Retinal pigment epithelial cell (primary cell): Measurements from ENCODE around the gene DDX47.
"Not testable (repeated sequence)": the region's sequence is repeated elsewhere in the genome, so short reads cannot be mapped to it uniquely, and the experiment has no call there.

Experiments
- DNase-seq: peaks from one replicate; pipeline ENCODE4 v3.0.0-alpha.2; 2010; ENCODE audit warnings: low read depth
- H3K4me3 ChIP-seq: 2 replicates; pipeline ENCODE4 v1.5.1; 2011; ENCODE audit warnings: mild to moderate bottlenecking, low read length, control low read depth, moderate library complexity
- TF ChIP-seq, protein P1 (sequence below): conservative IDR thresholded peaks from 2 replicates; pipeline ENCODE4 v1.5.1; 2011; ENCODE audit warnings: low read depth, low read length, control low read depth, inconsistent platforms

Gene DDX47

DNA sequence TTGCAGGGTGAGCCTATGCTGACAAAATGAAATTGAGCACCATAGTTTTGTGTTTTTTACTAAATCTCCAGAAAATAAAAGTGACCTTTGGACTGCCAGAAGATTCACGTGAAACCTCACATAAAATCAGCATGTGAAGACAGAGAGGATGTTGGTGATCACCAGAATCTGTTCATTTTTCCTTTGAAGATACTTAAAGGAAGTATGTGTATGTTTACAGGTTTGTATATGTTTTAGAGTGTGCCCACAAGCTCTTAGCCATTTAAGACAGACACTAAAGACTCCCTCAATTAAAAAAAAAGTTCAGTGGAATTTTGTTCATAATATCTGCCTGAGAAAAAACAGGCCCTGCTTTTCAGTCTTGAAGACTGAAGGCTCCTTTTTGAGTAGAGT lies 25.9 kb downstream of the DDX47 start:
- no peak overlapping the region for H3K4me3 ChIP-seq
- DNase-seq = no peak
- TF ChIP-seq, protein P1, sequence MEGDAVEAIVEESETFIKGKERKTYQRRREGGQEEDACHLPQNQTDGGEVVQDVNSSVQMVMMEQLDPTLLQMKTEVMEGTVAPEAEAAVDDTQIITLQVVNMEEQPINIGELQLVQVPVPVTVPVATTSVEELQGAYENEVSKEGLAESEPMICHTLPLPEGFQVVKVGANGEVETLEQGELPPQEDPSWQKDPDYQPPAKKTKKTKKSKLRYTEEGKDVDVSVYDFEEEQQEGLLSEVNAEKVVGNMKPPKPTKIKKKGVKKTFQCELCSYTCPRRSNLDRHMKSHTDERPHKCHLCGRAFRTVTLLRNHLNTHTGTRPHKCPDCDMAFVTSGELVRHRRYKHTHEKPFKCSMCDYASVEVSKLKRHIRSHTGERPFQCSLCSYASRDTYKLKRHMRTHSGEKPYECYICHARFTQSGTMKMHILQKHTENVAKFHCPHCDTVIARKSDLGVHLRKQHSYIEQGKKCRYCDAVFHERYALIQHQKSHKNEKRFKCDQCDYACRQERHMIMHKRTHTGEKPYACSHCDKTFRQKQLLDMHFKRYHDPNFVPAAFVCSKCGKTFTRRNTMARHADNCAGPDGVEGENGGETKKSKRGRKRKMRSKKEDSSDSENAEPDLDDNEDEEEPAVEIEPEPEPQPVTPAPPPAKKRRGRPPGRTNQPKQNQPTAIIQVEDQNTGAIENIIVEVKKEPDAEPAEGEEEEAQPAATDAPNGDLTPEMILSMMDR = no peak

DNA sequence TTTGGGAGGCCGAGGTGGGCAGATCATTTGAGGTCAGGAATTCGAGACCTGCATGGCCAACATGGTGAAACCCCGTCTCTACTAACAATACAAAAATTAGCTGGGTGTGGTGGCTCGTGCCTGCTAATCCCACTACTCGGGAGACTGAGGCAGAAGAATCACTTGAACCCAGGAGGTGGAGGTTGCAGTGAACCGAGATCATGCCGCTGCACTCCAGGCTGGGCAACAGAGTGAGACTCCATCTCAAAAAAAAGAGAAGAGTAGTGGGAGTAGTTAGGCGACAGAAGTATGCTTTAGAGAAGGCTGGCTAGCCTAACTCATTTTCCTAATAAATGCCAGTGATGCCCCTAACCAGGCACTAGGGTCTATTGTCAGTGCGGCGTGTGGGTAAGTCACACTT lies 26.3 kb downstream of the DDX47 start:
- DNase-seq, H3K4me3 ChIP-seq: not testable (repeated sequence)

DNA sequence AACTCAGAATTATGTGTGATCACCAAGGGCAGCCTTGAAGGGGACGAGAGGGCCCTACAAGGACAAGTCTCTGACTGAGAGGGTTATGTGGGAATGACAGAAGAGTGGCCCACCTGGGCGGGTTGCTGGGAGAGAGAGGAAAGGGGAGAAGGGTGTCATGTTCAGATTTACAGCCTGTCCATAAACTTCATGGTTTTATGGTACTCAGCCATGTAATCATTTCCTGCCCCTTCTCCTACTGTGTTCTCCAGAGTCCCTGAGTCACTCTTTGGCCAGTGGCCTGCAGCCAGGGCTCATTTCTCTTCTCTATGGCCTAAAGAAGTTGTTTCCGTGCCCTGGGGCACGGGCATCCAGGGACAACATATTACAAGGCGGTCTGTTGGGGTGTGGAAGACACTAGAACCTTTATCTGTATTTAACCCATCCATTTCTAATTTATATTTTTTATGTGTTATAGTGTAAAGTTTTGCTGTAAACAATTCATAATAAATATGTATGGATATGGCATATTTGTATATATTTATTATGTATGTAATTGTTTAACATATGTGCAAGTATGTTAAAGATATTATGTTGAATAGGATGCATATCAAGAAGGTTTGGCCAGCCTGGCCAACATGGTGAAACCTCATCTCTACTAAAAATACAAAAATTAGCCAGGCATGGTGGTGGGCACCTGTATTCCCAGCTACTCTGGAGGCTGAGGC lies 26.9 kb downstream of the DDX47 start:
- TF ChIP-seq, protein P1 = no peak
- no peak overlapping the region for H3K4me3 ChIP-seq
- no peak for DNase-seq

DNA sequence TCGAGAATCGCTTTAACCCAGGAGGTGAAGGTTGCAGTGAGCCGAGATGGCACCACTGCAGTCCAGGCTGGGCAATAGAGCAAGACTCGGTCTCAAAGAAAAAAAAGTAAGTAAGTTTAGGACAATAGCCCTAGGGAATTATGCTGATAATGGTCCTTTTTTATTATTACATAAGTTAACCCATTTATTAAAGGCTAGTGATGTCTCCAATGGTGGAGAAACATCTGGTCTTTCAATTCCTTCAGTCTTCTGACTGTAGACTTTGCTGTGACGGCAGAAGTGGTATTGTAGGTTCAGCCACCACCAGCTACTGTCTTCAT lies 27.4 kb downstream of the DDX47 start:
- no peak for DNase-seq
- H3K4me3 ChIP-seq = no peak overlapping the region
- TF ChIP-seq, protein P1 = no peak

DNA sequence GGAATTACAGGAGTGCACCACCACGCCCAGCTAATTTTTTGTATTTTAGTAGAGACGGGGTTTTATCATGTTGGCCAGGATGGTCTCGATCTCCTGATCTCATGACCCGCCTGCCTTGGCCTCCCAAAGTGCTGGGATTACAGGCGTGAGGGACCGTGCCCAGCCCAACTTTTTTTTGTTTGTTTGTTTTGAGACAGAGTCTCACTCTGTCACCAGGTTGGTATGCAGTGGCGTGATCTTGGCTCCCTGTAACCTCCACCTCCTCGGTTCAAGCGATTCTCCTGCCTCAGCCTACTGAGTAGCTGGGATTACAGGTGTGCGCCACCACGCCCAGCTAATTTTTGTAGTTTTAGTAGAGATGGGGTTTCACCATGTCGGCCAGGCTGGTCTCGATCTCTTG lies 28.3 kb downstream of the DDX47 start:
- not testable (repeated sequence) for H3K4me3 ChIP-seq, DNase-seq

DNA sequence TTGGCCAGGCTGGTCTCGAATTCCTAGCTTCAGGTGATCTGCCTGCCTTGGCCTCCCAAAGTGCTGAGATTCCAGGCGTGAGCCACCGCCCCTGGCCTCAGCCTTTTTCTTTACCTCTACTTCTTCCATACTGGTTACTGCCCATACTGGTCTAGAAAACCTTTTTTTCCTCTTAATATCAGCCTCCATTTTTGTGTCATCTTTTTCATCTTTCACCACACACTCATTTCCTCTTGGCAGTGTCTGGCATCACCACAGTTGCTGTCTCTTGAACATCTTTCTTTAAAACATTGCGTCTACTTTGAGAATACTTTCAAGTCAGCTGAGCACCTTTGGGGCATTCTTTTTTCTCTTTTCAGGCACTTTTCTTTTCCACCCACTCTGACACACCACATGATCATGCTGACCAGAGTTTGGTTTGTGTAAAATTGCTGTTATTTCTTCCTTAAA lies 32.7 kb downstream of the DDX47 start:
- TF ChIP-seq, protein P1 = no peak
- DNase-seq = no peak
- H3K4me3 ChIP-seq = no peak overlapping the region

DNA sequence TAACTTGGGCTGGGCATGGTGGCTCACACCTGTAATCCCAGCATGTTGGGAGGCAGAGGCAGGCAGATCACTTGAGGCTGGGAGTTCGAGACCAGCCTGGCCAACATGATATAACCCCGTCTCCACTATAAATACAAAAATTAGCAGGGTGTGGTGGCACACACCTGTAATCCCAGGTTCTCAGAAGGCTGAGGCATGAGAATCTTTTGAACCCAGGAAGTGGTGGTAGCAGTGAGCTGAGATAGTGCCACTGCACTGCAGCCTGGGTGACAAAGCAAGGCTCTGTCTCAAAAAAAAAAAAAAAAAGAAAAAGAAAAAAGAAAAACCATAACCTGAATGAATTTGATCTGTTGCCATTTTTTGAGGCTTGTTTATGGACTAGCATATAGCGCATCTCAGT lies 33.6 kb downstream of the DDX47 start:
- not testable (repeated sequence) for DNase-seq

DNA sequence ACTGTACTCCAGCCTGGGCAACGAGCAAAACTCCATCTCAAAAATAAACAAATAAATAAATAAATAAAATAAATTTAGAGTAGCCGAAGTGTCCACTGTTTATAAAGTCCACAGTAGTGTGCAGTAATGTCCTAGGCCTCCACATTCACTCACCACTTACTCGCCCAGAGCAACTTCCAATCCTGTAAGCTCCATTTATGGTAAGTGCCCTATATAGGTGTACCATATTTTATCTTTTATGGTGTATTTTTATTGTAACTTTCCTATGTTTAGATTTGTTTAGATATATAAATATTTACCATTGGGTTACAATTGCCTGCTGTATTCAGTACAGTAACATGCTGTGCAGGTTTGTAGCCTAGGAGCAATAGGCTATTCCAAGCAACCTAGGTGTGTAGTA lies 40.3 kb downstream of the DDX47 start:
- DNase-seq = no peak
- TF ChIP-seq, protein P1 = no peak
- no peak overlapping the region for H3K4me3 ChIP-seq

More for the DNA sequence above, 33.6 kb downstream of the DDX47 start:
- not testable (repeated sequence) for H3K4me3 ChIP-seq

DNA sequence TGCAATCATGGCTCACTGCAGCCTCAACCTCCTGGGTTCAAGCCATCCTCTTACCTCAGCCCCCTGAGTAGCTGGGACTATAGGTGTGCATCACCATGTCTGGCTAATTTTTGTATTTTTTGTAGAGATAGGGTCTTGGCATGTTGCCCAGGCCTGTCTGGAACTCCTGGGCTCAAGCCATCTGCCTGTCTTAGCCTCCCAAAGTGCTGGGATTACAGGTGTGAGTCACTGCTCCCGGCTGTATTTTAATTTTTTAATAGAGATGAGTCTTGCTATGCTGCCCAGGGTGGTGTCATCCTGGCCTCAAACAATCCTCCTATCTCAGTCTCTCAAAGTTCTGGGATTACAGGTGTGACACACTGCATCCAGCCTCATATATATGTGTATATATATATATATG lies 46.5 kb downstream of the DDX47 start:
- no peak for DNase-seq
- TF ChIP-seq, protein P1 = no peak
- no peak overlapping the region for H3K4me3 ChIP-seq
